Esophagus muscularis mucosa (tissue), 4 donors: ENCODE results near the gene ARHGAP15. TPM values are rescaled to one million over a fixed set of nuclear protein-coding genes. Genes with fewer than 3 reads are reported as not detected.

Source experiments
- DNase-seq: peaks from one replicate; pipeline ENCODE4 v3.0.0-alpha.2; 2017; ENCODE audit errors: extremely low spot score
- H3K27ac ChIP-seq, 4 donors: fragments of 200-600 bp; sonication (generic); replicated peaks in 1 of 4; 1 replicate in 3 of 4; 2 replicates in 1 of 4; pipeline ENCODE4 v1.5.1; 2016 to 2019; ENCODE audit warnings: mild to moderate bottlenecking in 1 of 4
- H3K27me3 ChIP-seq, 4 donors: fragments of 200-600 bp; sonication (generic); one replicate each; pipeline versions ENCODE4 v1.5.1 to v1.6.0; 2016 to 2019
- H3K36me3 ChIP-seq, 4 donors: fragments of 200-600 bp; sonication (generic); one replicate each; pipeline ENCODE4 v1.5.1; 2016 to 2019
- H3K4me1 ChIP-seq, 4 donors: fragments of 200-600 bp; sonication (generic); one replicate each; pipeline ENCODE4 v1.5.1; 2016 to 2019
- H3K4me3 ChIP-seq, 4 donors: fragments of 200-600 bp; sonication (generic); 1 replicate in 2 of 4; 2 replicates in 2 of 4; pipeline ENCODE4 v1.5.1; 2016 to 2019; ENCODE audit warnings: mild to moderate bottlenecking in 4 of 4, moderate library complexity in 1 of 4
- H3K9me3 ChIP-seq, 4 donors: fragments of 200-600 bp; sonication (generic); 1 replicate in 3 of 4; 2 replicates in 1 of 4; pipeline ENCODE4 v1.5.1; 2016 to 2019
- CTCF ChIP-seq, 3 experiments: fragments of 200-600 bp in 2 of 3; fragments of 450-650 bp in 1 of 3; sonication (generic) in 2 of 3; IDR thresholded peaks; one replicate each; pipeline ENCODE4 v1.5.1; 2017 to 2019; ENCODE audit warnings: antibody characterized with exemption in 3 of 3, mild to moderate bottlenecking in 2 of 3, moderate library complexity in 1 of 3
- EP300 ChIP-seq: sonication (generic); formaldehyde crosslinking; IDR thresholded peaks from one replicate; pipeline ENCODE4 v1.6.1; 2017; ENCODE audit warnings: antibody characterized with exemption
- POLR2A ChIP-seq: fragments of 450-650 bp; IDR thresholded peaks from one replicate; pipeline ENCODE4 v1.6.1; 2017; ENCODE audit warnings: antibody characterized with exemption, moderate library complexity, mild to moderate bottlenecking, low read depth
- POLR2AphosphoS5 ChIP-seq, 2 donors: sonication (generic); formaldehyde crosslinking; IDR thresholded peaks; one replicate each; pipeline ENCODE4 v1.6.1; 2017; ENCODE audit warnings: antibody characterized with exemption in 2 of 2
- WGBS: methylation state at CpG from one replicate; pipeline ENCODE4 v1.1.5; 2018; 5-methylcytosine and 5-hydroxymethylcytosine counted together
- intact Hi-C: fragments of 100-400 bp; cut with DNase I; formaldehyde crosslinking; loops from one replicate; pipeline ENCODE4 v1.15.1; 2023
- total RNA-seq, 4 donors: library from RNA; depleted of rRNA; stranded (reverse); fragments of >200 nt; gene quantifications; one replicate each; pipeline versions ENCODE4 v1.1.0 to v1.2.1, GENCODE V29; 2016

ARHGAP15 gene
- total RNA-seq, 4 donors from 2014 or later = 5.4 to 13.3 (median 7.1) TPM

- no peak overlapping the region for H3K4me3 ChIP-seq
- H3K4me1 ChIP-seq = peaks cover 5 to 8% (median 6%) of the 10 kb centered on the region in 4 donors
- 43% methylated on average over 4 of the region's 4 CpGs for WGBS
- DNase-seq = no peak
- H3K36me3 ChIP-seq = no peaks in the 10 kb centered on the region
- H3K9me3 ChIP-seq = no peaks in the 10 kb centered on the region
- TF ChIP-seq POLR2AphosphoS5 (IDR thresholded peaks at IDR 0.05) (no peak), POLR2A (no peak), EP300 (no peak), CTCF (IDR thresholded peaks at IDR 0.05) (no peak)
- intact Hi-C loops = no loop called here
- peak overlapping the region; percentile 49 to 73 (median 66) for H3K27ac ChIP-seq
- no peaks in the 10 kb centered on the region for H3K27me3 ChIP-seq
Observed at GRCh38 chr2:143482771-143483170, 353.6 kb downstream of the ARHGAP15 start.

DNA sequence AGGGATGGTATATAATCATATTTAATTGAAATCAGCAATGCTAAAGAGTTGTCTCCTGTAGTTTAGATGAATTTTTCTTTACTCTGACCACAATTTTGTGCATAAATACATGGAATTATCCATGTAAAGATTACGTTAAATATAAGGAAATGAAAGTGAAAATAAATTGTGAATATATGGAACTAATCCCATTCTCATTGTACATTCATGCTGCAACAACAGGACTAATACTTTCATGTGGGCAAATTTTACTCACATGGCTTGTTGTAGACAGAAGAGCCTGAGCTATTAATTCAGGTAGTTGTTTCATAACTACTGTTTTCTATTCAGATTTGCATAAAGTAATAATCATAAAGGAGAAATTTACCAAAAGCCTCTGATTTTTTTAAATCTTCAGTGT is 357.8 kb downstream of the ARHGAP15 start:
- intact Hi-C loops = no loop called here
- DNase-seq = no peak
- Histone ChIP-seq H3K27me3 (no peaks in the 10 kb centered on the region), H3K4me3 (no peak overlapping the region), H3K36me3 (no peaks in the 10 kb centered on the region), H3K9me3 (no peaks in the 10 kb centered on the region), H3K27ac (no peak overlapping the region), H3K4me1 (peaks cover 0 to 4% (median 2%) of the 10 kb centered on the region in 4 donors)
- no peak for TF ChIP-seq POLR2A
- TF ChIP-seq EP300 = no peak
- TF ChIP-seq POLR2AphosphoS5 (IDR thresholded peaks at IDR 0.05) = no peak
- no peak for TF ChIP-seq CTCF (IDR thresholded peaks at IDR 0.05)
- WGBS = 71% methylated on average over 1 of the region's 1 CpG

GRCh38 chr2:143489145-143489544 is 359.9 kb downstream of the ARHGAP15 start:
- Histone ChIP-seq H3K4me3 (no peak overlapping the region), H3K36me3 (no peaks in the 10 kb centered on the region), H3K9me3 (no peaks in the 10 kb centered on the region), H3K27ac (peak overlapping the region in 1 of 4 donors; percentile 13), H3K27me3 (no peaks in the 10 kb centered on the region), H3K4me1 (peaks cover 0 to 2% (median 0%) of the 10 kb centered on the region in 4 donors)
- DNase-seq = no peak
- intact Hi-C loops = no loop called here
- WGBS = 68% methylated on average over 3 of the region's 3 CpGs
- TF ChIP-seq POLR2A = no peak
- no peak for TF ChIP-seq EP300
- no peak for TF ChIP-seq POLR2AphosphoS5 (IDR thresholded peaks at IDR 0.05)
- no peak for TF ChIP-seq CTCF (IDR thresholded peaks at IDR 0.05)

GRCh38 chr2:143491131-143491530 is 361.9 kb downstream of the ARHGAP15 start:
- Histone ChIP-seq H3K9me3 (no peaks in the 10 kb centered on the region), H3K4me1 (peaks cover 0 to 2% (median 0%) of the 10 kb centered on the region in 4 donors), H3K4me3 (no peak overlapping the region), H3K27ac (no peak overlapping the region), H3K36me3 (no peaks in the 10 kb centered on the region), H3K27me3 (no peaks in the 10 kb centered on the region)
- no peak for DNase-seq
- TF ChIP-seq EP300 (no peak), POLR2A (no peak), POLR2AphosphoS5 (IDR thresholded peaks at IDR 0.05) (no peak), CTCF (IDR thresholded peaks at IDR 0.05) (no peak)
- WGBS = 39% methylated on average over 2 of the region's 2 CpGs
- intact Hi-C loops = no loop called here

DNA sequence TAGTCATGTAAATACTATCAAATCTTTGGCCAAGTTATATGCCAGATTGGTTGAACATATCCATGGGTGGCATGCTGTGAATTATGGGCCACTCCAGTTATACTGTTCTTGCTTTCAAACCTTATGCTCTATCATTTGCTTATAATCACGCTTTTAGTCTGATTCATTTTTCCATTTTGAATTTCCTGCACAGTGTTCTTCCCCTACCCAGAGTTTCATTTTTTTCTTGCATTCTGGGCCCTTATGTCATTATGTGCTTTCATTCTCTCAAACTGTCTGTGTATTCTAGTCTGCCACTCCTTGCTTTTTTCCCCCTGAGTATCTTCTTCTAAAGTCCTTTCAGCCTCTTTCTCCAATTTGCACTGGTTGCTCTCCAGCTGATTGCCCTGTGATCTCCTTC is 364.1 kb downstream of the ARHGAP15 start:
- 97% methylated on average over 1 of the region's 1 CpG for WGBS
- Histone ChIP-seq H3K4me3 (no peak overlapping the region), H3K27me3 (no peaks in the 10 kb centered on the region), H3K4me1 (peaks cover 0 to 2% (median 0%) of the 10 kb centered on the region in 4 donors), H3K27ac (no peak overlapping the region), H3K9me3 (no peaks in the 10 kb centered on the region), H3K36me3 (no peaks in the 10 kb centered on the region)
- DNase-seq = no peak
- TF ChIP-seq POLR2A (no peak), CTCF (IDR thresholded peaks at IDR 0.05) (no peak), EP300 (no peak), POLR2AphosphoS5 (IDR thresholded peaks at IDR 0.05) (no peak)
- intact Hi-C loops = no loop called here
